Activated effector memory CD4-positive, alpha-beta T cell treated with Interleukin-2 at 50 U/mL for 16 hours (primary cell): ENCODE measurements around the gene PKM.
"Not testable (repeated sequence)": the region's sequence is repeated elsewhere in the genome, so short reads cannot be mapped to it uniquely, and the experiment has no call there.

Experiments used
- DNase-seq: peaks from one replicate; pipeline ENCODE4 v3.0.0-alpha.2; 2020

Gene PKM

GRCh38 chr15:72231066-72231832, at the start of gene PKM:
Gene PKM, minus strand, starts transcription at chr15:72231190. Its CDS starts 12,093 bp downstream, at chr15:72219097.
- peak; percentile 86 for DNase-seq

- DNase-seq, result no peak
These were observed 49.8 kb upstream of the PKM start for GRCh38 chr15:72280751-72281150.

GRCh38 chr15:72278737-72279136, 47.7 kb upstream of the PKM start:
- no peak for DNase-seq

- DNase-seq, result no peak
These were observed 45.3 kb upstream of the PKM start for GRCh38 chr15:72276326-72276700.

GRCh38 chr15:72275635-72276325, 44.8 kb upstream of the PKM start:
- not testable (repeated sequence) for DNase-seq

- no peak for DNase-seq
These were observed 42.0 kb upstream of the PKM start for GRCh38 chr15:72272997-72273352.

GRCh38 chr15:72272213-72272996, 41.4 kb upstream of the PKM start, which contains the start of gene PARP6:
Gene PARP6, minus strand, starts transcription at chr15:72272554. Its CDS starts 5,077 bp downstream, at chr15:72267477.
- DNase-seq, result peak; percentile 99

- DNase-seq, result no peak
These were observed 40.9 kb upstream of the PKM start for GRCh38 chr15:72271895-72272212.

GRCh38 chr15:72271221-72271620, 40.2 kb upstream of the PKM start:
- no peak for DNase-seq

- no peak for DNase-seq
These were observed 38.7 kb upstream of the PKM start for GRCh38 chr15:72269739-72270138.

- no peak for DNase-seq
These were observed 34.0 kb upstream of the PKM start for GRCh38 chr15:72265031-72265430.

GRCh38 chr15:72252663-72253299, 21.8 kb upstream of the PKM start:
- DNase-seq, result no peak

- DNase-seq, result no peak
These were observed 18.3 kb upstream of the PKM start for GRCh38 chr15:72249142-72249810.

GRCh38 chr15:72248514-72248913, 17.5 kb upstream of the PKM start:
- no peak for DNase-seq

GRCh38 chr15:72242775-72243370, 11.9 kb upstream of the PKM start:
- no peak for DNase-seq

GRCh38 chr15:72239652-72240051, 8.7 kb upstream of the PKM start:
- DNase-seq, result no peak

GRCh38 chr15:72238586-72238985, 7.6 kb upstream of the PKM start:
- DNase-seq, result no peak

- no peak for DNase-seq
These were observed 6.8 kb upstream of the PKM start for GRCh38 chr15:72237853-72238224.

GRCh38 chr15:72237029-72237852, 6.3 kb upstream of the PKM start:
- DNase-seq, result peak; percentile 54

GRCh38 chr15:72236381-72237003, 5.5 kb upstream of the PKM start:
- DNase-seq, result no peak

- no peak for DNase-seq
These were observed 4.3 kb upstream of the PKM start for GRCh38 chr15:72235298-72235697.
